BE2C (cell line): ENCODE results near the gene TMEM37.

Experiments
- DNase-seq: peaks from one replicate; pipeline ENCODE4 v3.0.0-alpha.2; 2020
- H3K27me3 ChIP-seq: fragments of 250-450 bp; sonication (Bioruptor Pico); 2 replicates; pipeline ENCODE4 v1.5.1; 2020; ENCODE audit warnings: mild to moderate bottlenecking
- H3K36me3 ChIP-seq: fragments of 250-450 bp; sonication (Bioruptor Pico); 2 replicates; pipeline ENCODE4 v1.5.1; 2020; ENCODE audit warnings: mild to moderate bottlenecking
- H3K4me1 ChIP-seq: fragments of 250-450 bp; sonication (Bioruptor Pico); 2 replicates; pipeline ENCODE4 v1.5.1; 2020
- H3K4me3 ChIP-seq: 2 replicates; pipeline ENCODE4 v1.5.1; 2011; ENCODE audit warnings: low read depth, low read length
- H3K9me3 ChIP-seq: fragments of 250-450 bp; sonication (Bioruptor Pico); 2 replicates; pipeline ENCODE4 v1.5.1; 2020
- TF ChIP-seq, protein P1 (sequence below): IDR thresholded peaks from 2 replicates; pipeline ENCODE4 v1.5.1; 2012; ENCODE audit warnings: mild to moderate bottlenecking, low read depth, low read length

Gene TMEM37

DNA sequence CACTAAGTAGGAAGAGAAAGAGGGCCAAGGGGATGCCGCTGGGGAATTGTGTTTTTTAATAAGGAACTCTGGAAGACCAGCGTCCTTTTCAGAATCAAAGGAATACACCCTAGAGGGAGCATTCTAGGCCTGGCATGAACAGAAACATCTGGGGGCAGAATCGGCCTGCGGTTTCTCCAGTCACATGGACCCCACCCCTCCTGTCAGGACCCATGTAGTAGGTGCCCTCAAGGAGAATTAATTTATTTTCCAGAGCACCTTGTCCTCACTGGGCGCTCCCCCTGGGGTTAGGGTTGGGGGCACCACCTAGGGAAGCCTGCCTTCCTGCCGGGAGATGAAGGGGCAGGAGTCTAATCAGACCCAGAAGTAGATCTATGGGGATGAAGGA lies 44.2 kb downstream of the TMEM37 start:
- DNase-seq = no peak
- H3K9me3 ChIP-seq = no peaks in the 10 kb centered on the region
- H3K4me1 ChIP-seq = peaks cover 3% of the 10 kb centered on the region; the same call in 1 of the 2 replicates
- H3K36me3 ChIP-seq = no peaks in the 10 kb centered on the region
- TF ChIP-seq, protein P1, sequence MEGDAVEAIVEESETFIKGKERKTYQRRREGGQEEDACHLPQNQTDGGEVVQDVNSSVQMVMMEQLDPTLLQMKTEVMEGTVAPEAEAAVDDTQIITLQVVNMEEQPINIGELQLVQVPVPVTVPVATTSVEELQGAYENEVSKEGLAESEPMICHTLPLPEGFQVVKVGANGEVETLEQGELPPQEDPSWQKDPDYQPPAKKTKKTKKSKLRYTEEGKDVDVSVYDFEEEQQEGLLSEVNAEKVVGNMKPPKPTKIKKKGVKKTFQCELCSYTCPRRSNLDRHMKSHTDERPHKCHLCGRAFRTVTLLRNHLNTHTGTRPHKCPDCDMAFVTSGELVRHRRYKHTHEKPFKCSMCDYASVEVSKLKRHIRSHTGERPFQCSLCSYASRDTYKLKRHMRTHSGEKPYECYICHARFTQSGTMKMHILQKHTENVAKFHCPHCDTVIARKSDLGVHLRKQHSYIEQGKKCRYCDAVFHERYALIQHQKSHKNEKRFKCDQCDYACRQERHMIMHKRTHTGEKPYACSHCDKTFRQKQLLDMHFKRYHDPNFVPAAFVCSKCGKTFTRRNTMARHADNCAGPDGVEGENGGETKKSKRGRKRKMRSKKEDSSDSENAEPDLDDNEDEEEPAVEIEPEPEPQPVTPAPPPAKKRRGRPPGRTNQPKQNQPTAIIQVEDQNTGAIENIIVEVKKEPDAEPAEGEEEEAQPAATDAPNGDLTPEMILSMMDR = no peak
- H3K4me3 ChIP-seq = no peak overlapping the region
- H3K27me3 ChIP-seq = no peaks in the 10 kb centered on the region

DNA sequence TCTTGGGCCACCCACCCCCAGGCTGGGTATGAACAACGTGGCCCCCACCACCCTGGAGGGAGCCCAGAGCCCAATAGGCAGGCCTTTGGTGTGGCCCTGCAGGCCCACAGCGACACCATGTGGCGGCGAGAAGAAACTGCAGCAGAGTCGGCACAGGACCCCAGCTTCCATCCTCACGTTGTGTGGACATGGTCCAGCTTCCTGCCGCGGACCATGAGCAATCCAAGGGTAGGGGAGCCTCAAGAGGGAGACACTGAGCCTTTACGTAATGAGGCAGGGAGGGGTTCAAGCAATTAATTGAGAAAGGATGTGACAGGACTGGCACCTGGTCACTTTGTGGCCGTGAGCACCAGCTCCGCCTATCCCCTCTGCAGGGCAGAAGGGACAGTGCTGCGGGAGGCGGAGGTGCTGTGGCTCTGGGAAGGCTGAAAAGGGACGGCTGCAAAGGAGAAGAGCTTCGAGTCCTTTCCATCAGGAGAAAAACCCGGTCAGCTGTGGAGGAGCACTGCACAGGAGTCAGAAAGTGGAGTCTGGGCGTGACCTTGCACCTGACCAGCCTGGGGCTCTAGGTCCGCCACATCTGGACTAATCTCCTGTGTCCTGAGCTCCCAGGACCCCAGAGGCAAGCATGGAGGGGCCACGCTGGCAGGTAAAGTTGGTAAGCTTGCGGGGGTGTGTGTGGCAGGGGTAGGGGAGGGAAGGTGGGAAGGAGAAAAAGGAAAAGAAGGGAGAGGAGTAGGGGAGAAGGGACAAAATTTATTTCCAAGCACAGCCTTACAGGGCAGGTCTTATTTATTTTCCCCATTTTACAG lies 44.9 kb downstream of the TMEM37 start:
- no peaks in the 10 kb centered on the region for H3K27me3 ChIP-seq

DNA sequence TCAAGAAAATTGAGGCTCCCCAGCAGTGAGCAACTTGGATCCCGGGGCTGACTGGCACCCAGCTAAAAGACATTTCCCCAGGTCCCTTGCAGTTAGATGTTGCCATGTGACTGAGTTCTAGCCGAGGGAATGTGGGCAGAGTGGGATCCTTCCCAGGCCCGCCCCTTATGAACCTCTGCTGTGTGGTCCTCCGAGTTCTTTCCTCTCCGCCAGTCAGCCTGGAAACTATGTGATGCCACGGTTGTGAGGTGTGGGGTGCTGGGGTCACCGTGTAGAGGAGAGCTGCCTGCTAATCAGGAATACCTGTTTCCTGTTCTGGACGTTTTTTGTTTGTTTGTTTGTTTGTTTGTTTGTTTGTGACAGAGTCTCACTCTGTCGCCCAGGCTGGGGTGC lies 45.5 kb downstream of the TMEM37 start:
- Histone ChIP-seq H3K9me3 (no peaks in the 10 kb centered on the region), H3K36me3 (no peaks in the 10 kb centered on the region), H3K27me3 (no peaks in the 10 kb centered on the region), H3K4me1 (peaks cover 3% of the 10 kb centered on the region; the same call in 1 of the 2 replicates), H3K4me3 (no peak overlapping the region)
- no peak for DNase-seq
- TF ChIP-seq, protein P1 = no peak

More for the DNA sequence above, 44.9 kb downstream of the TMEM37 start:
- Histone ChIP-seq H3K9me3 (no peaks in the 10 kb centered on the region), H3K4me3 (peak overlapping the region; percentile 34; the same call in 1 of the 2 replicates), H3K36me3 (no peaks in the 10 kb centered on the region), H3K4me1 (peaks cover 3% of the 10 kb centered on the region; the same call in 1 of the 2 replicates)
- DNase-seq = peak; percentile 45
- TF ChIP-seq, protein P1 = peak; percentile 81

DNA sequence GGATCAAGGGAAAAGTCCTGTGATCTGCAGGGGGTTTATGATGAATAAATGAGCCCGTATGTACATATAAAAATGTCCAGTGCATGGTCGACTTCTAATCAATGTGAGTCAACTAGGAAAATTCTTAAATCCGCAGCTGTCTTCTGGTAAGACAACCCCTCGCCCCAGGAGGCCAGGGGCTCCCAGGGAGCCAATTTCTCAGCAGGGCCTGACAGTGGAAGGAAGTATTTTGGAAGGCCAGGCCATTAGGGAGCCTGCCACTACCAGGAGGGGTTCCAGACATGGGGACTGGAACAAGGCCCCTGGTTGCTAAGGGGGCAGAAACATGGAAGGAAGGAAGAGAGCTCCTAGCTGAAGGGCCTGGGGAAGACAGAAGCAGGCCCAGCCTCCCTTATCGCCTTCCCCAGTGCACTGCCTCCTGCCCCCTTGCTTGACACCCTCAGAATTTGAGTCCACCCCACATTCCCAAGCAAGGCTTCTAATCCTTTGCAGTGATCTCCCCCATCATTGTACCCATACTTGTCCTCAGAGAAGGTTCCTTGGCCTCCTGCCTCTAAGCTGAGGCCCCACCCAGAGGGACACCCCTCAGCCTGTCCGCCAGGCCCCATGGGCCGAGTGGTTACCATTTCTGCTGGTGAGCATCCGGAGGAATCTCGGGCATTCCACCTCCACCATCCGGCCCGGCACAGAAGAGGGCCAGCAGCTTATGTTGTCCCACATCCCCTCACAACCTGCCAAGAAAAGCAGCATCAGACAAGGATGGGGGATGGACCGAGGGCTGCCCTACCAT lies 46.7 kb downstream of the TMEM37 start:
- no peaks in the 10 kb centered on the region for H3K27me3 ChIP-seq
- TF ChIP-seq, protein P1 = no peak
- DNase-seq = no peak
- no peak overlapping the region for H3K4me3 ChIP-seq
- H3K4me1 ChIP-seq = peaks cover 3% of the 10 kb centered on the region
- H3K9me3 ChIP-seq = no peaks in the 10 kb centered on the region
- no peaks in the 10 kb centered on the region for H3K36me3 ChIP-seq

DNA sequence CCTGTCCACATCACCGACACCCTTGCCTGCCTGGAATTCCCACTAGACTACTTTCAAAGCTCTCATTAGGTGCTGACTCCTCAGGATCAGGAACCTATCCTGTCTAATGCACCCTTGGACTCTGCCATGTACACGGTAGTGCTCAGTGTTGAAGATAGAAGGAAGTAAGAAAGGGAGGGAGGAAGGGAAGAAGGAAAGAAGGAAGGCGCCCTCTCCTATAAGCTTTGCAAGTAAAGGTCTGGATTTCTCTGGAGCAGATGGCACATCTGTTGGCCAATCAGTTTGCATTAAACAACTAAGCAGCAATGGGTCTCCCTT lies 47.3 kb downstream of the TMEM37 start:
- TF ChIP-seq, protein P1 = no peak

DNA sequence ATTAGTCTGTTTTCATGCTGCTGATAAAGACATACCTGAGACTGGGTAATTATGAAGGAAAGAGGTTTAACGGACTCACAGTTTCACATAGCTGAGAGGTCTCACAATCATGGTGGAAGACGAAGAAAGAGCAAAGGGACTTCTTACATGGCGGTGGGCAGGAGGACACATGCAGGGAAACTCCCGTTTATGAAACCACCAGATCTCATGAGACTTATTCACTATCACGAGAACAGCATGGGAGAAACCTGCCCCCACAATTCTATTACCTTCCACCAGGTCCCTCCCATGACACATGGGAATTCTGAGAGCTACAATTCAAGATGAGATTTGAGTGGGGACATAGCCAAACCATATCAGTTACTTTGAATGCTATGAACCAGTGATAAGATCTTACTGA lies 48.5 kb downstream of the TMEM37 start:
- H3K4me3 ChIP-seq = no peak overlapping the region
- H3K36me3 ChIP-seq = no peaks in the 10 kb centered on the region
- TF ChIP-seq, protein P1 = no peak
- H3K27me3 ChIP-seq = no peaks in the 10 kb centered on the region
- H3K4me1 ChIP-seq = peaks cover 3% of the 10 kb centered on the region
- H3K9me3 ChIP-seq = no peaks in the 10 kb centered on the region
- DNase-seq = no peak

More for the DNA sequence above, 47.3 kb downstream of the TMEM37 start:
- peaks cover 3% of the 10 kb centered on the region for H3K4me1 ChIP-seq
- no peak for DNase-seq
- H3K9me3 ChIP-seq = no peaks in the 10 kb centered on the region
- no peak overlapping the region for H3K4me3 ChIP-seq
- H3K27me3 ChIP-seq = no peaks in the 10 kb centered on the region
- H3K36me3 ChIP-seq = no peaks in the 10 kb centered on the region
